H1 (cell line): ENCODE data around the gene ATP6V1B1.

Experiments used
- EZH2 ChIP-seq: fragments of 200-600 bp; sonication (generic); IDR thresholded peaks from 2 replicates; pipeline ENCODE4 v1.7.1; 2012; ENCODE audit warnings: low read depth, mild to moderate bottlenecking, moderate library complexity, low read length, inconsistent platforms; ENCODE audit not compliant: severe bottlenecking
- NANOG ChIP-seq: IDR thresholded peaks from 2 replicates; pipeline ENCODE4 v1.6.1; 2011; ENCODE audit warnings: low read length, low read depth, mild to moderate bottlenecking, inconsistent platforms; ENCODE audit not compliant: insufficient read depth, poor library complexity, severe bottlenecking
- SUZ12 ChIP-seq: fragments of 200-600 bp; sonication (generic); IDR thresholded peaks from 2 replicates; pipeline ENCODE4 v1.6.1; 2012; ENCODE audit warnings: mild to moderate bottlenecking, inconsistent platforms, low read length, moderate library complexity, mixed read lengths

GRCh38 chr2:71006955-71007799 lies 71.5 kb downstream of the ATP6V1B1 start:
- TF ChIP-seq NANOG (no peak), EZH2 (no peak), SUZ12 (no peak)
